HepG2 (cell line): ENCODE measurements around the gene KLB. TPM values are rescaled to one million over a fixed set of nuclear protein-coding genes. Genes with fewer than 3 reads are reported as not detected.

Experiments used
- CENPBD1 ChIP-seq: sonication (generic); formaldehyde crosslinking; IDR thresholded peaks from 2 replicates; pipeline ENCODE4 v1.8.0; 2022; ENCODE audit warnings: missing genetic modification reagents, low read depth, mild to moderate bottlenecking, borderline replicate concordance
- EHMT2 ChIP-seq: fragments of 200-600 bp; sonication (generic); IDR thresholded peaks from 2 replicates; pipeline ENCODE4 v1.7.0; 2017; ENCODE audit warnings: antibody characterized with exemption, low read depth, low read length, borderline replicate concordance
- ELF3 ChIP-seq: IDR thresholded peaks from 2 replicates; pipeline ENCODE4 v1.6.1; 2016; ENCODE audit warnings: missing genetic modification reagents, missing compliant biosample characterization
- FOXK1 ChIP-seq: sonication (generic); formaldehyde crosslinking; IDR thresholded peaks from 2 replicates; pipeline ENCODE4 v1.4.0; 2020; ENCODE audit warnings: low read depth, missing genetic modification reagents, borderline replicate concordance
- GTF3A ChIP-seq: sonication (generic); formaldehyde crosslinking; conservative IDR thresholded peaks from 2 replicates; pipeline ENCODE4 v1.4.0; 2020; ENCODE audit warnings: mild to moderate bottlenecking, missing genetic modification reagents
- HMG20A ChIP-seq: IDR thresholded peaks from 2 replicates; pipeline ENCODE4 v1.6.1; 2016; ENCODE audit warnings: borderline replicate concordance
- HNF1A ChIP-seq, 2 experiments: sonication (generic) in 1 of 2; formaldehyde crosslinking in 1 of 2; IDR thresholded peaks; 2 replicates each; pipeline versions ENCODE4 v1.4.0 to v1.6.1; 2016 to 2020; ENCODE audit warnings: borderline replicate concordance in 1 of 2, low read depth in 1 of 2, mild to moderate bottlenecking in 1 of 2, missing genetic modification reagents in 1 of 2
- IKZF1 ChIP-seq: fragments of 450-650 bp; IDR thresholded peaks from 2 replicates; pipeline ENCODE4 v1.7.1; 2016
- ISL2 ChIP-seq: sonication (generic); formaldehyde crosslinking; IDR thresholded peaks from 2 replicates; pipeline ENCODE4 v1.5.0; 2020; ENCODE audit warnings: missing genetic modification reagents
- JDP2 ChIP-seq: sonication (generic); formaldehyde crosslinking; IDR thresholded peaks from 2 replicates; pipeline ENCODE4 v1.8.1; 2022; ENCODE audit warnings: missing genetic modification reagents, borderline replicate concordance
- KAT7 ChIP-seq: IDR thresholded peaks from 2 replicates; pipeline ENCODE4 v1.6.1; 2018; ENCODE audit warnings: borderline replicate concordance, missing compliant biosample characterization
- REPIN1 ChIP-seq: sonication (generic); formaldehyde crosslinking; IDR thresholded peaks from 2 replicates; pipeline ENCODE4 v1.8.0; 2022; ENCODE audit warnings: missing genetic modification reagents, low read depth, mild to moderate bottlenecking, borderline replicate concordance
- SAFB2 ChIP-seq: sonication (generic); formaldehyde crosslinking; IDR thresholded peaks from 2 replicates; pipeline ENCODE4 v1.5.1; 2020; ENCODE audit warnings: missing genetic modification reagents, low read depth, mild to moderate bottlenecking, borderline replicate concordance
- ZNF432 ChIP-seq: sonication (generic); formaldehyde crosslinking; IDR thresholded peaks from 2 replicates; pipeline ENCODE4 v1.5.0; 2020; ENCODE audit warnings: missing genetic modification reagents, mild to moderate bottlenecking, borderline replicate concordance
- ZNF562 ChIP-seq: sonication (generic); formaldehyde crosslinking; IDR thresholded peaks from 2 replicates; pipeline ENCODE4 v1.8.0; 2022; ENCODE audit warnings: missing genetic modification reagents, borderline replicate concordance
- ZNF609 ChIP-seq: sonication (generic); formaldehyde crosslinking; IDR thresholded peaks from 2 replicates; pipeline ENCODE4 v1.4.0; 2020; ENCODE audit warnings: mild to moderate bottlenecking, missing genetic modification reagents, borderline replicate concordance
- ZNF83 ChIP-seq: sonication (generic); formaldehyde crosslinking; IDR thresholded peaks from 2 replicates; pipeline ENCODE4 v1.4.0; 2020; ENCODE audit warnings: missing genetic modification reagents, mild to moderate bottlenecking, borderline replicate concordance
- ZSCAN9 ChIP-seq: IDR thresholded peaks from 2 replicates; pipeline ENCODE4 v1.6.1; 2016; ENCODE audit warnings: borderline replicate concordance
- polyA plus RNA-seq, 8 experiments: library from polyadenylated mRNA; depleted of rRNA in 3 of 8; stranded (reverse) in 7 of 8; unstranded in 1 of 8; fragments of >200 nt; fragmentation: Illumina TruSeq in 4 of 8; extraction: Trizol in 4 of 8; gene quantifications; 2 replicates each; pipeline versions ENCODE4 v1.2.1 to v1.2.3, GENCODE V29; 2011 to 2016; ENCODE audit warnings: low read depth in 4 of 8, missing spikeins in 1 of 8, mixed read lengths in 1 of 8; ENCODE audit not compliant: insufficient read depth in 1 of 8
- total RNA-seq, 5 experiments: library from RNA; depleted of rRNA; stranded (reverse); fragments of >200 nt; fragmentation: Illumina TruSeq; extraction: Trizol; gene quantifications; 2 replicates each; pipeline ENCODE4 v1.2.3, GENCODE V29; 2016; ENCODE audit warnings: low read depth in 1 of 5

KLB gene
- total and polyA plus RNA-seq, 2 of the 13 experiments (the other 11 are each of a cell fraction or from before 2014, with no cell fraction given), result 25.3 to 82.0 TPM

- TF ChIP-seq HNF1A (IDR thresholded peaks at IDR 0.05; ENCODE audit: low read depth), result 0 out of 2 replicates have a peak, but pooled peaks have one; percentile 43
- TF ChIP-seq HNF1A (CRISPR knock-in tag; IDR thresholded peaks at IDR 0.05; ENCODE audit: borderline replicate concordance), result peak; percentile 87; the same call in 1 of the 2 replicates
- peak; percentile 89 for TF ChIP-seq REPIN1 (CRISPR knock-in tag)
- no peak for TF ChIP-seq HMG20A (CRISPR knock-in tag)
- TF ChIP-seq ZNF83 (CRISPR knock-in tag), result no peak
- TF ChIP-seq ZNF609 (CRISPR knock-in tag), result peak; percentile 54; the same call in 1 of the 2 replicates
- TF ChIP-seq KAT7 (CRISPR knock-in tag), result 0 out of 2 replicates have a peak, but pooled peaks have one; percentile 51
- TF ChIP-seq GTF3A, result no peak
- peak; percentile 48; the same call in 1 of the 2 replicates for TF ChIP-seq ZSCAN9 (CRISPR knock-in tag)
- no peak for TF ChIP-seq JDP2 (CRISPR knock-in tag)
- TF ChIP-seq ZNF432 (CRISPR knock-in tag), result no peak
- peak; percentile 96; the same call in 1 of the 2 replicates for TF ChIP-seq FOXK1 (CRISPR knock-in tag)
- TF ChIP-seq EHMT2, result no peak
- no peak for TF ChIP-seq ZNF562
- TF ChIP-seq CENPBD1 (CRISPR knock-in tag), result no peak
- no peak for TF ChIP-seq IKZF1
- TF ChIP-seq ISL2, result peak; percentile 75
- peak; percentile 74 for TF ChIP-seq ELF3 (CRISPR knock-in tag)
- TF ChIP-seq SAFB2 (CRISPR knock-in tag), result no peak; the same call in 1 of the 2 replicates
Measured at GRCh38 chr4:39458505-39459300, 52.0 kb downstream of the KLB start, which contains the start of the genes LIAS and RPL9 (continued).
